SK-N-MC (cell line): ENCODE measurements around the gene GUCD1.
"Not testable (repeated sequence)": the region's sequence is repeated elsewhere in the genome, so short reads cannot be mapped to it uniquely, and the experiment has no call there.

Experiments
- DNase-seq: peaks from one replicate; pipeline ENCODE4 v3.0.0-alpha.2; 2011; ENCODE audit warnings: low read depth, low spot score
- H3K27ac ChIP-seq: fragments of 200-600 bp; sonication (generic); 2 replicates; pipeline ENCODE4 v1.5.1; 2016; ENCODE audit warnings: mixed run types
- H3K36me3 ChIP-seq: fragments of 200-600 bp; sonication (generic); 2 replicates; pipeline ENCODE4 v1.6.1; 2017; ENCODE audit warnings: antibody characterized with exemption, low read length, mixed read lengths; ENCODE audit not compliant: insufficient read depth
- H3K4me3 ChIP-seq: fragments of 200-600 bp; sonication (generic); 2 replicates; pipeline ENCODE4 v1.5.1; 2016
- H3K9ac ChIP-seq: fragments of 200-600 bp; sonication (generic); 2 replicates; pipeline ENCODE4 v1.8.0; 2017; ENCODE audit warnings: mixed run types, mixed read lengths; ENCODE audit not compliant: insufficient read length
- H3K9me3 ChIP-seq: fragments of 200-600 bp; sonication (generic); 2 replicates; pipeline ENCODE4 v1.6.1; 2017; ENCODE audit warnings: low read depth, mild to moderate bottlenecking, antibody characterized with exemption, low read length, moderate library complexity, mixed read lengths
- EZH2 ChIP-seq: fragments of 200-600 bp; sonication (generic); IDR thresholded peaks from one replicate; pipeline ENCODE4 v1.6.1; 2017; ENCODE audit warnings: antibody characterized with exemption
- FOXP2 ChIP-seq: optimal IDR thresholded peaks from 2 replicates; pipeline ENCODE3; 2011; ENCODE audit warnings: mild to moderate bottlenecking, moderate library complexity; ENCODE audit not compliant: insufficient read depth; ENCODE audit errors: extremely low read length, control extremely low read depth
- POLR2AphosphoS5 ChIP-seq: IDR thresholded peaks from 2 replicates; pipeline ENCODE4 v1.6.1; 2012; ENCODE audit warnings: mild to moderate bottlenecking, low read depth, low read length, borderline replicate concordance

The GUCD1 gene

DNA sequence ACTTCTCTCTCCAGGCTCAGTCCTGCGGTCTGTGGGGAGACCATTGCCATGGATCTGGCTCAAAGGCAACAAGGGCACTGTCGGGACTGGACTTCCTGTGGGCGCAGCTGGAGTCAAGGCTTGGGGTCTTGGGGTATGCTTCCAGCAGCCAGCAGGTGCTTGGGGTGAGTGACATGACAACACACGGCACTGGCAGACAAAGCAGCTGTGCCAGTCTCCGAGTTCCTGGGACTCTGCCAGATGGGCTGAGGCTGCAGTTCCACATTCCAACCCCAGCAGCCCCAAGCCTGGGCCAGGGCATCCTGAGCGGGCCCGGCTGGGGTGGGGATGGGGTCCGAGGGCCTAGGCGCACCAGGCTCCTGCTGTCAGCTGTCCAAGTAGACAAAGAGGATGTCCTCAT is 12.3 kb downstream of the GUCD1 start:
- no peak for DNase-seq
- Histone ChIP-seq H3K9me3 (no peaks in the 10 kb centered on the region), H3K9ac (no peak overlapping the region), H3K36me3 (peaks cover 30% of the 10 kb centered on the region; the same call in 1 of the 2 replicates), H3K27ac (no peak overlapping the region), H3K4me3 (no peak overlapping the region)
- TF ChIP-seq POLR2AphosphoS5: no peak
- TF ChIP-seq EZH2: no peak
- no peak for TF ChIP-seq FOXP2

DNA sequence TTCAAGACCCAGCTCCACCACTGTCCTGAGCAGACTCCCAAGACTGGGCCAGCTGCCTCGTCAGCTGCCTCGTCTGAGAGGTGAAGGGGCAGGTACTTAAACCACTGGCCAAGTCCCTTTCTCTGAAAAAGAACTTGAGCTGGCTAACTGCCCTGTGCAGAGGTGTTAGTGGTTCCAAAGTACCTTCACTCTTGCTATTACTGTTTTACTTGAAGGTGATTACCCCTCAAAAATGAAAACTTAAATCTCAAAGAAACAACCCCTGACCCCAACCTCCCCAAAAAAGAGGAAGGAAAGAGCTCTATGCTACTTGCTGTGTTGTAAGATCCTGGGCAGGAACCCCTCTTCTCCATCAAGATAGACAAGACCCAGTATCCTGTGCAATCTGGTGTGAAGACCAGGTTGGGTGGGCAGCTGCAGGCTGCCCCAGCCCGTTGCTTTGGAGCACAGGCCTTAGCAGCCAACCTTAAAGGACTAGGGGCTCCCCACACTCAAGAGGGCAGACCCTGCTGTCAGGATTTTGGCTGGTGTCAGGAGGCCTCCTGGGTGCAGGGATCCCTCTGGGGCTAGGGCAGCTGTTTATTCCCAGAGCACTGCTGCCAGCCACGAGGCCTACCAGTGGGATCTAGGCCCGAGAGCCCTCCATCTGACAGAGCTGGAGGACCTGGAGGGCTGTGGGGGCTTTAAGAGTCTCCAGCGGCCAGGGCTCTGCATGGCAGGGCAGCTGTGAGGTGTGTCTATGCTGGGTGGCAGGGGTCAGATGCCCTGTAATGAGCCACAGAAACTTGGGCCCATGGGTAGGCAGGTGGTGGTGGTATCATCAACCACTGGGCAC is 13.0 kb downstream of the GUCD1 start:
- no peak for TF ChIP-seq FOXP2
- no peak for TF ChIP-seq EZH2
- no peak for TF ChIP-seq POLR2AphosphoS5
- H3K9me3 ChIP-seq: no peaks in the 10 kb centered on the region
- H3K27ac ChIP-seq: no peak overlapping the region
- no peak for DNase-seq
- H3K4me3 ChIP-seq: no peak overlapping the region
- H3K9ac ChIP-seq: no peak overlapping the region
- peaks cover 26% of the 10 kb centered on the region; the same call in 1 of the 2 replicates for H3K36me3 ChIP-seq

DNA sequence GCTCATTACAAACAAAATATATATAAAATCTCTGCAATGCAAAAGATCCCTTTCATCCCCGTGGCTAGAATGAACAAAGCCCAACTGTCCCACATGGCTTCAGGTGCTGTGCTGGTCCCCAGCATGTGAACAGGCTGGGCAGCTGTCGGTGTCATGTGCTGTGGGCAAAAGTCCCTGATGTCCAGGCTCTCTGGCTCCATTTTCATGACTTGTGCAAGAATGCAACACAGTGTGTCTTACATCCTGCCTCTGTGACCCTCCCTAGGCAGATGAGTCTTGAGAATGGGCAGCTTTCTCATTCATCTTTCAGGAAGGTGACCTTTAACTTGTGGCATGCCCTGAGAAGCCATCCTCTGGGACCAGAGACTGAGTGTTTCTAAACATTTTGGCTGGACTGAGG is 14.5 kb downstream of the GUCD1 start:
- Histone ChIP-seq H3K9me3 (no peaks in the 10 kb centered on the region), H3K4me3 (no peak overlapping the region), H3K27ac (no peak overlapping the region), H3K36me3 (peaks cover 20% of the 10 kb centered on the region; the same call in 1 of the 2 replicates), H3K9ac (no peak overlapping the region)
- TF ChIP-seq POLR2AphosphoS5: no peak
- no peak for TF ChIP-seq FOXP2
- no peak for TF ChIP-seq EZH2
- no peak for DNase-seq

DNA sequence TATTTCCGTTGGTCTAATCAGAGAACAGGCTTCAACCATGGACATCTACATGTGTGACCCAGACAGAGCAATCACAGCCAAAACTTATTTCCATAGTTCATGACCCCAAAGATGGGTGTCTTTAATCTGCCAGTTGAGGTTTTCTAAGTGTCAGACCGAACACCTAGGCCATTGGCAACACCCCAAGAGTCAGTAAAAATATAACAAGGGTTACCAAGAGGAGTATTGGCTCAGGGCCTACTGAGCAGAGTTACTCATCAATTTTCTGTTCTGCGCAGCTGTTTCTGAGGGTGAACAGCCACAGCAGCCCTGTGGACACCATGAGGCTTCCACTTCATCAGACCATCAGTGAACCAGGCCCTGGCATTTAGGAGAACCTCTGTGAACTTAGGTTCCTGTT is 18.8 kb downstream of the GUCD1 start:
- Histone ChIP-seq H3K9ac (no peak overlapping the region), H3K4me3 (no peak overlapping the region), H3K36me3 (no peaks in the 10 kb centered on the region), H3K27ac (no peak overlapping the region), H3K9me3 (no peaks in the 10 kb centered on the region)
- DNase-seq: no peak
- TF ChIP-seq EZH2: no peak
- TF ChIP-seq POLR2AphosphoS5: no peak
- no peak for TF ChIP-seq FOXP2

GRCh38 chr22:24535348-24535747 is 19.6 kb downstream of the GUCD1 start:
- no peaks in the 10 kb centered on the region for H3K36me3 ChIP-seq
- no peak overlapping the region for H3K4me3 ChIP-seq
- no peaks in the 10 kb centered on the region for H3K9me3 ChIP-seq
- H3K27ac ChIP-seq: no peak overlapping the region
- H3K9ac ChIP-seq: no peak overlapping the region
- no peak for DNase-seq
- TF ChIP-seq POLR2AphosphoS5 (no peak), FOXP2 (no peak), EZH2 (no peak)

GRCh38 chr22:24532075-24532474 is 22.9 kb downstream of the GUCD1 start:
- H3K9ac ChIP-seq: no peak overlapping the region
- H3K4me3 ChIP-seq: no peak overlapping the region
- H3K36me3 ChIP-seq: no peaks in the 10 kb centered on the region
- H3K9me3 ChIP-seq: no peaks in the 10 kb centered on the region
- TF ChIP-seq POLR2AphosphoS5: no peak
- no peak for TF ChIP-seq EZH2
- TF ChIP-seq FOXP2: no peak
- no peak overlapping the region for H3K27ac ChIP-seq
- DNase-seq: no peak

GRCh38 chr22:24530968-24531367 is 24.0 kb downstream of the GUCD1 start:
- H3K9ac ChIP-seq, H3K27ac ChIP-seq, DNase-seq, H3K9me3 ChIP-seq, H3K36me3 ChIP-seq, H3K4me3 ChIP-seq: not testable (repeated sequence)

- H3K9ac ChIP-seq: no peak overlapping the region
- H3K4me3 ChIP-seq: no peak overlapping the region
- no peaks in the 10 kb centered on the region for H3K36me3 ChIP-seq
- TF ChIP-seq EZH2 (no peak), FOXP2 (no peak), POLR2AphosphoS5 (no peak)
- no peaks in the 10 kb centered on the region for H3K9me3 ChIP-seq
- DNase-seq: no peak
- no peak overlapping the region for H3K27ac ChIP-seq
These were observed 25.0 kb downstream of the GUCD1 start for GRCh38 chr22:24529898-24530297.

GRCh38 chr22:24526191-24526590 is 28.7 kb downstream of the GUCD1 start:
- Histone ChIP-seq H3K27ac (no peak overlapping the region), H3K9ac (no peak overlapping the region), H3K4me3 (no peak overlapping the region), H3K36me3 (no peaks in the 10 kb centered on the region), H3K9me3 (no peaks in the 10 kb centered on the region)
- TF ChIP-seq EZH2 (no peak), POLR2AphosphoS5 (no peak), FOXP2 (no peak)
- DNase-seq: no peak
